GM23248 (cell line): ENCODE data around the gene SARNP.

Source experiments
- EZH2 ChIP-seq: fragments of 200-600 bp; sonication (generic); IDR thresholded peaks from 2 replicates; pipeline ENCODE4 v1.6.1; 2018; ENCODE audit warnings: antibody characterized with exemption, mild to moderate bottlenecking; ENCODE audit not compliant: insufficient read depth, poor library complexity, severe bottlenecking
- EZH2phosphoT487 ChIP-seq: fragments of 200-600 bp; sonication (generic); IDR thresholded peaks from 2 replicates; pipeline ENCODE4 v1.6.1; 2018; ENCODE audit warnings: antibody characterized with exemption, moderate library complexity, mild to moderate bottlenecking, low read depth; ENCODE audit not compliant: insufficient read depth

DNA sequence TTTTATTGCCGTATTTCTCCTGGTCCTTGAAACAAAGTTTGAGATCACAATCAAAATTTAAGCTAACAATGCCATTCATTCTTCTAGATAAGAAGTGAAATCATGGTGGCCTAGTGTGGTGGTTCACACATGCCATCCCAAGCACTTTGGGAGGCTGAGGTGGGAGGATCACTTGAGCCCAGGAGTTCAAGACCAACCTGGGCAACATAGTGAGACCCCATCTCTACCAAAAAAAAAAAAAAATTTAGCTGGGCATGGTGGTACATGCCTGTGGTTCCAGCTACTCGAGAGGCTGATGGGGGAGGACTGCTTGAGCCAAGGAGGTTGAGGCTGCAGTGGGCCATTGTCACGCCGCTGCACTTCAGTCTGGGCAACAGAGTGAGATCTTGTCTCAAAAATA, 50.4 kb downstream of the SARNP start:
- TF ChIP-seq EZH2: no peak
- TF ChIP-seq EZH2phosphoT487: no peak
